Neuron (in vitro differentiated cells): ENCODE results near the gene NLRC3.
"Not testable (repeated sequence)": the region's sequence is repeated elsewhere in the genome, so short reads cannot be mapped to it uniquely, and the experiment has no call there.

Experiments
- H2AFZ ChIP-seq: one replicate; pipeline ENCODE4 v1.6.1; 2013; ENCODE audit warnings: low read depth, mild to moderate bottlenecking, inconsistent platforms, low read length, moderate library complexity
- H3K27me3 ChIP-seq: one replicate; pipeline ENCODE4 v1.6.1; 2013; ENCODE audit warnings: low read length; ENCODE audit not compliant: insufficient read depth
- H3K36me3 ChIP-seq: one replicate; pipeline ENCODE4 v1.6.1; 2013; ENCODE audit warnings: low read length; ENCODE audit not compliant: insufficient read depth
- H3K4me1 ChIP-seq: one replicate; pipeline ENCODE4 v1.6.1; 2013; ENCODE audit warnings: low read length; ENCODE audit not compliant: insufficient read depth
- H3K4me3 ChIP-seq: 2 replicates; pipeline ENCODE4 v1.5.1; 2013; ENCODE audit warnings: mild to moderate bottlenecking, low read length, moderate library complexity
- H3K9me3 ChIP-seq: one replicate; pipeline ENCODE4 v1.6.1; 2013; ENCODE audit warnings: low read length

Gene NLRC3

DNA sequence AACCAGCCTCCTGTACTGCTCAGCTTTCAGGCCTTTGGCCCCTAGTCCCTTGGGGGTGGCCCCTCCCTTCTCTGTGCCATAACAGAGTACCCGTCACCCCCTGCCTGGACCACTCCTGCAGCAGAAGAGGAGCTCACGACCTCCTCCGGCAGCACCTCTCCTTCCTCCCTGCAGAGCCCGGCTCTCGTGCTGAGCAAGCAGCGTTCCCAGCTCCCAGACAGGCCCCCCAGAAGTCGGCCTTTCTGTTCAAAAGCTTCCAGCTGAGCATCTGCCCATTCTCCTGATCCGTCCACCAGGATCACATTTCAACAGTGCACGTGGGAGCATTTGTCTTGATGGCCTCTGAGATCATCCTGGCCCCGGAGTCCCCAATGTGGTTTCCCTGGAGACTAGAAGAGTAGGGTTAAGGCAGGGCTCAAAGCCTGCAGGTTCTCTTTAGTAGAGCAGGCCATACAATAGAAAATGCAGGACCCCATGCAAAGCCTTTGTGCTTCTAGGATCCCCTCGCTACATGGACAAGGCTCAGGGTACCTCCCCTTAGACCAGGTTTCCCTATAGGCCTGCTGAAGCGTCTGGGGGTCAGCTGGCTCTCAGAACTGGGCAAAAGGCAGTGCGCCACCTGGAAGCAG lies 35.6 kb downstream of the NLRC3 start:
- Histone ChIP-seq H3K36me3 (peaks cover 15% of the 10 kb centered on the region), H3K4me3 (no peak overlapping the region), H2AFZ (no peak overlapping the region), H3K4me1 (no peaks in the 10 kb centered on the region), H3K9me3 (no peaks in the 10 kb centered on the region), H3K27me3 (no peaks in the 10 kb centered on the region)

DNA sequence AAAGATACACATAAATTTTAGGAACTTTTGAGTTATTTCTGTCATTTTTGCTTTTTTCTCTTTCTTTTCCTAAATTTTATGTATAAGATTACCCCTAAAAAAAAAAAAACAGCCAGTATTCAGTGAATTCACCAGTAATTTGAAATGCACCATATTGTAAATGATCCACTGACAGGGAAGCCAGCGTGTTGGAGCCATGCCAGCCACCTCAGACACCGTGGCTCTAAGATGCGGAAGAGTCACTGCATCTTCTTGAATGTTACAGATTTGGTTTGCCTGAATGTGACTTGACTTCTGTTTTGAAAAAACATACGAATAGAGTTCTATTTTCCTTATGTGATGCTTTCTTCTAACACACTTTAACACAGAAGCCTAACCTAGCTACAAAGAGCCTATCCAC lies 39.0 kb downstream of the NLRC3 start:
- peaks cover 46% of the 10 kb centered on the region for H3K36me3 ChIP-seq
- H3K4me1 ChIP-seq: no peaks in the 10 kb centered on the region

DNA sequence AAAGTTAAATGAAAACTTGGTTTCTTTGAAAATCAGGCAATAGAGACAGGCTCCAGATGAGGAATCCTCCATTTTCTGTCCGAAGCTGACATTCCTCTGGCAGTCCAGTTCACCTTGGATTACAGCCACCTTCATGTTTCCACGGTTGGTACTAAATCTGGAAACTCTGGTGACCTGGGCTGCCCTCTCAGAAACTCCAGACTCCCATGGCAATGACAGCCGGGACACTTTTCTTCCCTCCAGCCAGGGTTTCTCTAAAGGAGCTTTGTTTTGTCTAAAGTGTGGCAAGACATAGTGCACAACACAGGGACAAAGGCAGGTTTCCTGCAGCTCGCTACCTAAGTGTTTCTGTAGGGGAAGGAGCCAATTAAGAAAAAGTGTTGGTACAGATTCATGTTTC lies 40.4 kb downstream of the NLRC3 start:
- no peaks in the 10 kb centered on the region for H3K27me3 ChIP-seq
- no peak overlapping the region for H2AFZ ChIP-seq
- peaks cover 58% of the 10 kb centered on the region for H3K36me3 ChIP-seq
- H3K9me3 ChIP-seq: no peaks in the 10 kb centered on the region
- H3K4me1 ChIP-seq: no peaks in the 10 kb centered on the region
- no peak overlapping the region for H3K4me3 ChIP-seq

More for the DNA sequence above, 39.0 kb downstream of the NLRC3 start:
- no peak overlapping the region for H3K4me3 ChIP-seq
- no peaks in the 10 kb centered on the region for H3K27me3 ChIP-seq
- no peaks in the 10 kb centered on the region for H3K9me3 ChIP-seq
- H2AFZ ChIP-seq: no peak overlapping the region

GRCh38 chr16:3536271-3536731 lies 40.9 kb downstream of the NLRC3 start:
- Histone ChIP-seq H3K9me3 (no peaks in the 10 kb centered on the region), H3K4me1 (no peaks in the 10 kb centered on the region), H3K36me3 (peaks cover 61% of the 10 kb centered on the region), H3K4me3 (no peak overlapping the region), H2AFZ (no peak overlapping the region), H3K27me3 (no peaks in the 10 kb centered on the region)

- Histone ChIP-seq H3K4me3 (no peak overlapping the region), H3K9me3 (no peaks in the 10 kb centered on the region), H3K36me3 (peaks cover 67% of the 10 kb centered on the region)
Measured at GRCh38 chr16:3534126-3534525, 43.1 kb downstream of the NLRC3 start.

DNA sequence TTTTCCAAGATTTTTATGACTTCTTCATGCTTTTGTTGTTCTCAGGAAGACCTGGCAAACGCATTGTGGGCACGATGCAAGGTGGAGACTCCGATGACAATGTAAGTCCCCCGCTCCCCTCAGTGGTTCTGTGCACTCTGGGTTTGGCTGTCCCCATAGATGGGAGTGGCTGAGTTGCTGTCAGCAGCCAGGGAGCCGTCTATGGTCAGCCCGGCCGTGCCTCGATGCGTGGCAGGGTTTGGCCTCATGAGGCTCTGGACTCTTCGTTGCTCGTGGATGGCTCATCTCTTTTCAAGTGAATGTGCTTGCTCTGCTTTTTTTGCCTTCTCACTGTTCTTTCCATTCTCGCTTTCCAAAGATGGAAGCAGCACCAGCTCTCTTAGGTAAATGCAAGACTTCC lies 44.5 kb downstream of the NLRC3 start:
- peaks cover 76% of the 10 kb centered on the region for H3K36me3 ChIP-seq

More at GRCh38 chr16:3534126-3534525, 43.1 kb downstream of the NLRC3 start:
- no peaks in the 10 kb centered on the region for H3K27me3 ChIP-seq
- no peaks in the 10 kb centered on the region for H3K4me1 ChIP-seq
- H2AFZ ChIP-seq: no peak overlapping the region

GRCh38 chr16:3530371-3530914 lies 46.8 kb downstream of the NLRC3 start:
- peaks cover 76% of the 10 kb centered on the region for H3K36me3 ChIP-seq
- no peak overlapping the region for H3K4me3 ChIP-seq
- peaks cover 10% of the 10 kb centered on the region for H3K9me3 ChIP-seq

More for the DNA sequence above, 44.5 kb downstream of the NLRC3 start:
- Histone ChIP-seq H3K9me3 (peaks cover 7% of the 10 kb centered on the region), H3K27me3 (no peaks in the 10 kb centered on the region), H3K4me3 (no peak overlapping the region), H2AFZ (no peak overlapping the region), H3K4me1 (no peaks in the 10 kb centered on the region)

GRCh38 chr16:3529175-3529574 lies 48.0 kb downstream of the NLRC3 start:
- Histone ChIP-seq H2AFZ (no peak overlapping the region), H3K27me3 (no peaks in the 10 kb centered on the region), H3K4me1 (no peaks in the 10 kb centered on the region), H3K4me3 (no peak overlapping the region), H3K9me3 (peaks cover 10% of the 10 kb centered on the region), H3K36me3 (peaks cover 76% of the 10 kb centered on the region)

More at GRCh38 chr16:3530371-3530914, 46.8 kb downstream of the NLRC3 start:
- Histone ChIP-seq H3K4me1 (no peaks in the 10 kb centered on the region), H3K27me3 (no peaks in the 10 kb centered on the region), H2AFZ (no peak overlapping the region)

DNA sequence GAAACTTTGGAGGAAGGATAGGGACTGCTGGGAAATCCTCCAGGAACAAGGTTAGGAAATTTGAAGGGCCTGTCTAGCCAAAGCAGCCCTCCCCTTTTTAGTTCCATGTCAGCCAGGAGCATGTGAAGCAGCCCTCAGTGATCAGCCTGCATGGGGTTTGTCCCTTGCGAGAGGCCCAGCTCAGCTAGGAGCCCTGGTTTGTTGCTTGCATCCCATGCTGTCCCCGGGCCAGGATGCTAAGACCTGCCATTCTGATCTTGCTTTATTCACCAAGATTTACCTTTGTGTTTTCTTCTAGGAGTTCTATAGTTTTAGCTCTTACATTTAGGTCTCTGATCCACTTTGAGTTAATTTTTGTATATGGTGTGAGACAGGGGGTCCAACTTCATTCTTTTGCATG lies 48.8 kb downstream of the NLRC3 start:
- Histone ChIP-seq H3K4me3 (no peak overlapping the region), H2AFZ (no peak overlapping the region), H3K4me1 (no peaks in the 10 kb centered on the region), H3K9me3 (peaks cover 10% of the 10 kb centered on the region), H3K27me3 (no peaks in the 10 kb centered on the region), H3K36me3 (peaks cover 76% of the 10 kb centered on the region)

DNA sequence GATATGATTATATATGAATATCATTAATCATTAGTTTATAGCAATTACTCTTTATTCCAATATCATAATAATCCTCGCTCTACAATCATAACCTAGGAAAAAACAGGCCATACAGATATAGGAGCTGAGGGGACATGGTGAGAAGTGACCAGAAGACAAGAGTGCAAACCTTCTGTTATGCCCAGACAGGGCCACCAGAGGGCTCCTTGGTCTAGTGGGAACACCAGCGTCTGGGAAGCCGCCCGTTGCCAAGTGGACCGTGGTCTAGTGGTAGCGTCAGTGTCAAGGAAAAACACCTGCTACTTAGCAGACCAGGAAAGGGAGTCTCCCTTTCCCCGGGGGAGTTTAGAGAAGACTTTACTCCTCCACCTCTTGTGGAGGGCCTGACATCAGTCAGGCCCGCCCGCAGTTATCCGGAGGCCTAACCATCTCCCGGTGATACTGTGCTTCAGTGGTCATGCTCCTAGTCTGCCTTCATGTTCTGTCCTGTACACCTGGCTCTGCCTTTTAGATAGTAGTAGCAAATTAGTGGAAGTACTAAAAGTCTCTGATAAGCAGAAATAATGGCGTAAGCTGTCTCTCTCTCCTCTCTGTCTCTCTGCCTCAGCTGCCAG lies 49.9 kb downstream of the NLRC3 start:
- peaks cover 73% of the 10 kb centered on the region for H3K36me3 ChIP-seq
- not testable (repeated sequence) for H3K4me3 ChIP-seq, H3K27me3 ChIP-seq, H2AFZ ChIP-seq, H3K4me1 ChIP-seq, H3K9me3 ChIP-seq

GRCh38 chr16:3525951-3526350 lies 51.3 kb downstream of the NLRC3 start:
- H3K36me3 ChIP-seq: peaks cover 67% of the 10 kb centered on the region
- no peaks in the 10 kb centered on the region for H3K27me3 ChIP-seq
- H3K4me1 ChIP-seq: no peaks in the 10 kb centered on the region
- H3K4me3 ChIP-seq: no peak overlapping the region
- H2AFZ ChIP-seq: no peak overlapping the region
- H3K9me3 ChIP-seq: peaks cover 10% of the 10 kb centered on the region

- H3K27me3 ChIP-seq: no peaks in the 10 kb centered on the region
- H3K4me3 ChIP-seq: no peak overlapping the region
- no peak overlapping the region for H2AFZ ChIP-seq
- H3K36me3 ChIP-seq: peaks cover 70% of the 10 kb centered on the region
- peaks cover 6% of the 10 kb centered on the region for H3K9me3 ChIP-seq
- no peaks in the 10 kb centered on the region for H3K4me1 ChIP-seq
Measured at GRCh38 chr16:3523281-3523680, 53.9 kb downstream of the NLRC3 start.

DNA sequence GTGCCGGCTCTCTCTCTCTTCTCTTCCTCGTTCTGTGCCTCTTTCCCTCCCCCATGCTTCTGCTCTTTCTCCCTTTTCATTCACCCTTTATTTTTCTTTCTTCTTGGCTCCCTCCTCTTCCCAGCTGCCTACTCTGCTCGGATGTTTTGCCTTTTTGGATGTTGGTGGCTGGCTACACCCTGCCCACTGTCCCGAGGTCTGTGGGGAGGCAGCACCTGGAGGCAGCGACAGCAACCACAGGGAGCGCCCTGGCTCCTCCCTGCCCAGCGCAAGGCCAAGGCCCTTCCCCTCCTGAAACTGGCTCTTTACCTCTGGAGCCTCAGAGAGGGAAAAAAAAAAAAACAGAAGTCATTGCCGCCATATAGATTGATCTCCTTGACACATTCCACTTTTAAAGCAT lies 56.4 kb downstream of the NLRC3 start:
- no peaks in the 10 kb centered on the region for H3K27me3 ChIP-seq
- H3K4me1 ChIP-seq: no peaks in the 10 kb centered on the region
- no peaks in the 10 kb centered on the region for H3K9me3 ChIP-seq
- H3K4me3 ChIP-seq: no peak overlapping the region
- H2AFZ ChIP-seq: no peak overlapping the region
- peaks cover 73% of the 10 kb centered on the region for H3K36me3 ChIP-seq
